Caki2 (cell line): ENCODE data around the gene UNC5A. TPM values are rescaled to one million over a fixed set of nuclear protein-coding genes. Genes with fewer than 3 reads are reported as not detected.

Source experiments
- DNase-seq: peaks from one replicate; pipeline ENCODE4 v3.0.0-alpha.2; 2015; ENCODE audit warnings: low read depth
- in situ Hi-C: cut with HindIII; loops from 2 replicates; pipeline ENCODE4 v1.10.0; 2016; ENCODE audit warnings: low sequenced_read_pairs, low pct_unique_long_range_greater_than_20kb, mixed read lengths
- total RNA-seq: library from RNA; depleted of rRNA; stranded (reverse); fragments of >200 nt; shearing (Covaris generic); gene quantifications from 2 replicates; pipeline ENCODE4 v1.2.3, GENCODE V29; 2014; ENCODE audit warnings: low replicate concordance; rRNA removed

Gene UNC5A
- 4.1 and 6.8 TPM in 2 replicates for total RNA-seq

- DNase-seq = peak; percentile 80
- in situ Hi-C loops = no loop called here
These were observed at the start of gene UNC5A for GRCh38 chr5:176810081-176810597. Gene UNC5A (plus strand): TSS chr5:176810559. CDS start chr5:176810751, 192 bp downstream.

- in situ Hi-C loops = no loop called here
These were observed 48.6 kb upstream of the UNC5A start for GRCh38 chr5:176761755-176762154.

GRCh38 chr5:176762489-176762888, 47.9 kb upstream of the UNC5A start:
- in situ Hi-C loops = no loop called here
- no peak for DNase-seq

More at GRCh38 chr5:176761755-176762154, 48.6 kb upstream of the UNC5A start:
- no peak for DNase-seq

GRCh38 chr5:176765687-176766086, 44.7 kb upstream of the UNC5A start:
- DNase-seq = no peak
- in situ Hi-C loops = no loop called here

GRCh38 chr5:176768174-176768970, 42.0 kb upstream of the UNC5A start:
- no peak for DNase-seq
- in situ Hi-C loops = no loop called here

GRCh38 chr5:176769911-176770310, 40.4 kb upstream of the UNC5A start:
- no peak for DNase-seq

GRCh38 chr5:176770431-176770830, 39.9 kb upstream of the UNC5A start:
- DNase-seq = no peak
- in situ Hi-C loops = no loop called here

More at GRCh38 chr5:176769911-176770310, 40.4 kb upstream of the UNC5A start:
- in situ Hi-C loops = no loop called here

GRCh38 chr5:176771102-176771845, 39.1 kb upstream of the UNC5A start:
- in situ Hi-C loops = no loop called here
- DNase-seq = no peak

GRCh38 chr5:176772271-176773210, 37.8 kb upstream of the UNC5A start:
- no peak for DNase-seq
- in situ Hi-C loops = no loop called here

- in situ Hi-C loops = no loop called here
- no peak for DNase-seq
These were observed 36.8 kb upstream of the UNC5A start for GRCh38 chr5:176773408-176774035.

GRCh38 chr5:176774216-176775171, 35.9 kb upstream of the UNC5A start:
- DNase-seq = no peak
- in situ Hi-C loops = no loop called here

GRCh38 chr5:176775409-176775808, 35.0 kb upstream of the UNC5A start:
- in situ Hi-C loops = no loop called here
- DNase-seq = no peak

- in situ Hi-C loops = no loop called here
These were observed 34.1 kb upstream of the UNC5A start for GRCh38 chr5:176776141-176776865.

GRCh38 chr5:176776916-176777315, 33.4 kb upstream of the UNC5A start:
- DNase-seq = no peak
- in situ Hi-C loops = no loop called here

More at GRCh38 chr5:176776141-176776865, 34.1 kb upstream of the UNC5A start:
- DNase-seq = no peak

GRCh38 chr5:176778921-176779465, 31.4 kb upstream of the UNC5A start:
- DNase-seq = no peak

GRCh38 chr5:176779537-176779936, 30.8 kb upstream of the UNC5A start:
- no peak for DNase-seq
- in situ Hi-C loops = no loop called here

More at GRCh38 chr5:176778921-176779465, 31.4 kb upstream of the UNC5A start:
- in situ Hi-C loops = no loop called here
